Colon (tissue), 2 donors: ENCODE measurements around the gene ADAM22.
"Not testable (repeated sequence)": the region's sequence is repeated elsewhere in the genome, so short reads cannot be mapped to it uniquely, and the experiment has no call there.

Experiments used
- FAIRE-seq: peaks from 2 replicates; lab custom pipeline; 2012; peaks lifted over from hg19 to GRCh38; lab: Jason Lieb, UNC
- donor health status: control.
- donor health status: control.

The ADAM22 gene

GRCh38 chr7:87933953-87934698, at the start of gene ADAM22:
Gene ADAM22 (plus strand): TSS chr7:87934251. CDS start chr7:87934466, 215 bp downstream.
- no peak for FAIRE-seq

- no peak for FAIRE-seq
Observed at GRCh38 chr7:87885018-87885417, 49.0 kb upstream of the ADAM22 start.

- peak; percentile 85 for FAIRE-seq
Observed at GRCh38 chr7:87886875-87887274, 47.2 kb upstream of the ADAM22 start.

- no peak for FAIRE-seq
Observed at GRCh38 chr7:87895363-87895762, 38.7 kb upstream of the ADAM22 start.

GRCh38 chr7:87899255-87899654, 34.8 kb upstream of the ADAM22 start:
- FAIRE-seq: no peak

- not testable (repeated sequence) for FAIRE-seq
Observed at GRCh38 chr7:87907136-87907906, 26.7 kb upstream of the ADAM22 start.

- FAIRE-seq: not testable (repeated sequence)
Observed at GRCh38 chr7:87908814-87909213, 25.2 kb upstream of the ADAM22 start.

- no peak for FAIRE-seq
Observed at GRCh38 chr7:87912121-87912520, 21.9 kb upstream of the ADAM22 start.

GRCh38 chr7:87918740-87919139, 15.3 kb upstream of the ADAM22 start:
- FAIRE-seq: no peak

GRCh38 chr7:87919875-87920274, 14.2 kb upstream of the ADAM22 start:
- no peak for FAIRE-seq

GRCh38 chr7:87920578-87920977, 13.5 kb upstream of the ADAM22 start:
- no peak for FAIRE-seq

- FAIRE-seq: not testable (repeated sequence)
Observed at GRCh38 chr7:87922759-87923395, 11.2 kb upstream of the ADAM22 start.

- FAIRE-seq: no peak
Observed at GRCh38 chr7:87926581-87927461, 7.2 kb upstream of the ADAM22 start.

- no peak for FAIRE-seq
Observed at GRCh38 chr7:87933605-87933952, 472 bp upstream of the ADAM22 start.

- no peak for FAIRE-seq
Observed at GRCh38 chr7:87934699-87935383, 790 bp downstream of the ADAM22 start.

GRCh38 chr7:87935384-87935706, 1.3 kb downstream of the ADAM22 start:
- no peak for FAIRE-seq

GRCh38 chr7:87941138-87941537, 7.1 kb downstream of the ADAM22 start:
- no peak for FAIRE-seq

- no peak for FAIRE-seq
Observed at GRCh38 chr7:87944547-87944946, 10.5 kb downstream of the ADAM22 start.

- FAIRE-seq: not testable (repeated sequence)
Observed at GRCh38 chr7:87945926-87946325, 11.9 kb downstream of the ADAM22 start.

- no peak for FAIRE-seq
Observed at GRCh38 chr7:87948371-87948770, 14.3 kb downstream of the ADAM22 start.

GRCh38 chr7:87959336-87959735, 25.3 kb downstream of the ADAM22 start:
- no peak for FAIRE-seq

GRCh38 chr7:87960239-87960638, 26.2 kb downstream of the ADAM22 start:
- no peak for FAIRE-seq
